AG09309 (cell line): ENCODE results near the gene NOL3.

ENCODE experiments used
- DNase-seq: peaks from one replicate; pipeline ENCODE4 v3.0.0-alpha.2; 2010; ENCODE audit warnings: low read depth
- H3K4me3 ChIP-seq: 2 replicates; pipeline ENCODE4 v1.5.1; 2011; ENCODE audit warnings: mild to moderate bottlenecking, low read depth, low read length, moderate library complexity; ENCODE audit not compliant: control insufficient read depth
- TF ChIP-seq, protein P1 (sequence below): IDR thresholded peaks from 2 replicates; pipeline ENCODE4 v1.5.1; 2011; ENCODE audit warnings: mild to moderate bottlenecking, low read depth, low read length, inconsistent platforms; ENCODE audit not compliant: insufficient read depth, control insufficient read depth; ENCODE audit errors: missing control alignments

The NOL3 gene

DNA sequence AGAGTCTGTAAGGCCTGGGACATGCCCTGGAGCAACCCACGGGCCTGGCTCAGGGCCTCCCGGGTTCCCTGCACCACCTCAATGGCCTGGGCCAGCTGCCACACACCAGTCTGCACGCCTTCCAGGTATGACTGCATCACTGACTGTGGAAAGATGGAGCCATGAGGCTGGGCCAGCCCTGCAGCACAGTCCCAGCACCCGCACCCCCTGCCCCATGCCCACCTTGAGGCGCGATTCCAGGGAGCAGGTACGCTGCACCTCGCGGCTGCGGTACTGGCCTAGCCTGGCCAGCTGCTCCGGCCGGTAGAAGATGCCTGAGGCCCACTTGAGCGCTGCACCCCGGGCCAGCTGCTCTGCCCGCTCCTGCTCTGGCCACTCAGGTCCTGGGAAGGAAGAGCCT is 18.5 kb downstream of the NOL3 start:
- TF ChIP-seq, protein P1, sequence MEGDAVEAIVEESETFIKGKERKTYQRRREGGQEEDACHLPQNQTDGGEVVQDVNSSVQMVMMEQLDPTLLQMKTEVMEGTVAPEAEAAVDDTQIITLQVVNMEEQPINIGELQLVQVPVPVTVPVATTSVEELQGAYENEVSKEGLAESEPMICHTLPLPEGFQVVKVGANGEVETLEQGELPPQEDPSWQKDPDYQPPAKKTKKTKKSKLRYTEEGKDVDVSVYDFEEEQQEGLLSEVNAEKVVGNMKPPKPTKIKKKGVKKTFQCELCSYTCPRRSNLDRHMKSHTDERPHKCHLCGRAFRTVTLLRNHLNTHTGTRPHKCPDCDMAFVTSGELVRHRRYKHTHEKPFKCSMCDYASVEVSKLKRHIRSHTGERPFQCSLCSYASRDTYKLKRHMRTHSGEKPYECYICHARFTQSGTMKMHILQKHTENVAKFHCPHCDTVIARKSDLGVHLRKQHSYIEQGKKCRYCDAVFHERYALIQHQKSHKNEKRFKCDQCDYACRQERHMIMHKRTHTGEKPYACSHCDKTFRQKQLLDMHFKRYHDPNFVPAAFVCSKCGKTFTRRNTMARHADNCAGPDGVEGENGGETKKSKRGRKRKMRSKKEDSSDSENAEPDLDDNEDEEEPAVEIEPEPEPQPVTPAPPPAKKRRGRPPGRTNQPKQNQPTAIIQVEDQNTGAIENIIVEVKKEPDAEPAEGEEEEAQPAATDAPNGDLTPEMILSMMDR: no peak
- no peak overlapping the region for H3K4me3 ChIP-seq
- no peak for DNase-seq

DNA sequence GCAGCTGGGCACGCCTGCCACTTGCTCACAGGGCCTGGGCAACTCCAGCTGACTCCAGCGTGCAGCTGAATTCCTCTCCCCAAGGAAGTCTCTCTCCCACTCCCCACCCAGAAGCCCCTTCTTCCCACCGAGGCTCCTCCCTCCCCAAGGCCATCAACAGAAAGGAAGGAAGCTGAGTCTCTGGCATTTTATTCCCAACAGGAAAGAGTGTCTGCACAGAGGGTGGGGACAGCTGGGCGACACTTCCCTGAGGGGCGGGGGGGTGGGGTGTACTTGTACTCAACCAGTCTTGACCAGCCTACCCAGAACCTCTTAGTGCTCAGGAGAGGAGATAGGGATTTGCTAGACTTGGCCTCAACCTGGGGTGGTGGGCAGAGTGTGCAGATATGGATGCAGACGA is 19.7 kb downstream of the NOL3 start, which contains the start of gene EXOC3L1:
Gene EXOC3L1 (minus strand): TSS at position 96 of the 400 bp plus-strand sequence. CDS start 460 bp downstream, outside the sequence.
- DNase-seq: no peak
- TF ChIP-seq, protein P1: no peak
- no peak within 1 kb of the TSS for H3K4me3 ChIP-seq

DNA sequence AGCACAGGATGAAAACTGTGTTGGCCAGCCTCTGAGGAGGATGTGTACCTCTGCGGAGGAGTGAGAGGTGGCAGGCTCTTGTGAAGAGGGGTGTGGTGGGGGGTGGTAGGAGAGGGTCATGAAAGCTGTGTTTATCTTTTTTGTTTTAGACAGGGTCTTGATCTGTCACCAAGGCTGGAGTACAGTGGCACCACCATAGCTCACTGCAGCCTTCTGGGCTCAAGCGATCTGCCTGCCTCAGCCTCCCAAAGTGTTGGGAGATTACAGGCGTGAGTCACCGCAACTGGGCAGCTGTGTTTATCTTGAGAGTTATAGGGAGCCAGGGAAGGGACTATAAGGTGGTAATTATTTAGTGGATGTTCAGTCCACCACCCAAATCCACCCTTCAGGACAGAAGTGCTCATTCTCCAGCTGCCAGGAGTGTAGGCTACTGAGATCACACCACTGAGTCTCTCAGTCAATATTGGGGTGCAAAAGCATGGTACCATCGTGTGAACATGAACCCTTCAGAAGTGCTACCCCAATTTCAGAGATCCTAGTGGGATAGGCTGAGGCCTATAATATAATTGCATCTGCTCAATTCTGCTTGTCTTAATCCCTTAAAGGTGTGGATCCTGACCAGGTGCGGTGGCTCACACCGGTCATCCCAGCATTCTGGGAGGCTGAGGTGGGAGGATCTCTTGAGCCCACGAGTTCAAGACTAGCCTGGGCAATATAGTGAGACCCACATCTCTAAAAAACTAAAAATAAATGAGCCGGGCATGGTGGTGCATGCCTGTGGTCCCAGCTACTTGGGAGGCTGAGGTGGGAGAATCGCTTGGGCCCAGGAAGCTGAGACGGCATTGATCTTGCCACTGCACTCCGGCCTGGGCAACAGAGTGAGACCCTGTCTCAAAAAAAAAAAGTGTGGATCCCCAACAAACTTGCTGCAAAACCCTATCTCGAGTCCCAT is 20.4 kb downstream of the NOL3 start:
- no peak for DNase-seq
- H3K4me3 ChIP-seq: no peak overlapping the region
- TF ChIP-seq, protein P1: no peak

DNA sequence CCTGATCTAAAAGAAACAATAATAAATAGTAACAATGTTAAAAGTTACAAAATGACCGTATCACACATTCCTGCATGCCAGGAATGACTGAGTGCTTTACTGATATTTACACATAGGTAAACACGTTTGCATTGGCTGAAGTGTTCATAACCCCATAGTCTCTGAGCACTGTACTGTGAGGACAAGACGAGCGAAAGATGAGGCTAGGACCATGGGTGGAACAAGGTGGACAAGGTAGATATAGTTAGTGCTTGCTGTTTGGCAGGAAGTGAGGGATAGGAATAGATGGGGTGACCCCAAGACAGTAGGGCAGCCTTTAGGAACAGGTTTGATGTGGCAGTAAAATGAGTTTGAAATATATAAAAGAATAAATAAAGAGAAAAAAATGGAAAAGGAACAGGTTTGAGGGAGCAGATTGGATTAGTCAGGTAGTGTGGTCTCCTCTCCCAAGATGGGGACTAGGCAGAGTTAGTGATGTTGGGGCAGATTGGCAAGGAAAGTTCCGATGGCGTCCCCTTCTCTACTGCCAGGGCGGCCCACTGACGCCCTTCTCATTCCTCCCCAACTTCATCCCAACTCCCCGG is 21.2 kb downstream of the NOL3 start:
- no peak for DNase-seq
- TF ChIP-seq, protein P1: no peak
- H3K4me3 ChIP-seq: peak overlapping the region; percentile 18

DNA sequence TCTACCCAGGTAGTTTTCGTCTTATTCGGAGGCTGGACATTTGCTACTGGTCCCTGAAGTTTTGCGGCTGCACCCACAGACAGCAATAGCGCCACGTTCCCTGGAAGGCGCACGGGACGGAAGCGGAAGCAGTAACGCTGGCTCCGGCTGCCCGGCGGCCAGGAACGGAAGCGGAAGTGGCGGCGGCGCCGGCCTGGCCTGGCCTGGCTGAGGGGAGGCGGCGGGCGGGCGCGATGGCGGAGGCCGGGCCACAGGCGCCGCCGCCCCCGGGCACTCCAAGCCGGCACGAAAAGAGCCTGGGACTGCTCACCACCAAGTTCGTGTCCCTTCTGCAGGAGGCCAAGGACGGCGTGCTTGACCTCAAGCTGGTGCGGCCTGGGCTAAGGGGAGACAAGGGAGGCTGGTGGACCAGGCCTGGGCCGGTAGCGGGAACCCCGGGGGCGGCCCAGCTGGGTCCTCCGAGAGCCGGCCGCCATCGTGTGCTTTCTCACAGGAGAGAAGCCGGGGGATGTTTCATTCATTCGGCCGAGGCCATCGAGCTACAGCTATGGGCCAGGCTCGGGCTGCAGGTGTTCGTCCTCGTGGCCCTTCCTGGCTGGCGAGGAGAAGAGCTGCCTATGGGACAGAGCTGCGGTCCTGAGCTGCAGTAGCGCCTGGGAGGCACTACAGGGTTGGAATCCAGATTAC is 21.8 kb downstream of the NOL3 start, which contains the start of gene E2F4:
Gene E2F4 (plus strand): TSS at position 161 of the 687 bp plus-strand sequence. CDS start 73 bp downstream, at position 234.
- TF ChIP-seq, protein P1: no peak
- peak within 1 kb of the TSS; percentile 86 for H3K4me3 ChIP-seq
- peak; percentile 56 for DNase-seq

DNA sequence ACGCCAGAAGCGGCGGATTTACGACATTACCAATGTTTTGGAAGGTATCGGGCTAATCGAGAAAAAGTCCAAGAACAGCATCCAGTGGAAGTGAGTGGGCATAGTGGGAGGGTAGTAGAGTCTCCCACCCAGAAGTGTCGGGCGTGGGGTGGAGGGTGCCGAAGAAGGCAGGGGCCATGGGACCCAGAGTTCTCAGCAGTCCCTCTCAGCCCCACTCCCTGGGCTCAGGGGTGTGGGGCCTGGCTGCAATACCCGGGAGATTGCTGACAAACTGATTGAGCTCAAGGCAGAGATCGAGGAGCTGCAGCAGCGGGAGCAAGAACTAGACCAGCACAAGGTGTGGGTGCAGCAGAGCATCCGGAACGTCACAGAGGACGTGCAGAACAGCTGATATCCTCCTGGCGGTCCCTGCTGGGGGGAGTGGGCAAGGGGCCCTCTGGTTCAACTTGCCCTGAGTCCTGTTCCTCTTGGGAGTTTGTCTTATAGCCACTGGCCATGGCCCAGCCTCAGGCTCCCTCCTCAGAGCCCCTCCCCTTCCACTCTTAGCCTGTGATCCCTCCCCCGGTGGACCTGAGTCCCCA is 22.5 kb downstream of the NOL3 start:
- TF ChIP-seq, protein P1: no peak
- H3K4me3 ChIP-seq: peak overlapping the region; percentile 86
- no peak for DNase-seq
